GM23338 (cell line): ENCODE measurements around the gene AMPD3. TPM values are rescaled to one million over a fixed set of nuclear protein-coding genes. Genes with fewer than 3 reads are reported as not detected.

ENCODE experiments used
- ATAC-seq: fragments of 200-7000 bp; cut with Tn5 transposase; 3 replicates; pipeline ENCODE4 v1.9.1; 2020
- DNase-seq: peaks from one replicate; pipeline ENCODE4 v3.0.0-alpha.2; 2015; ENCODE audit warnings: low spot score
- H2AFZ ChIP-seq: fragments of 200-600 bp; sonication (generic); 2 replicates; pipeline ENCODE4 v1.8.0; 2016; ENCODE audit warnings: antibody characterized with exemption, mild to moderate bottlenecking, moderate library complexity
- H3F3A ChIP-seq: fragments of 200-600 bp; sonication (generic); replicated peaks from 2 replicates; pipeline ENCODE4 v1.8.0; 2017; ENCODE audit warnings: antibody characterized with exemption, mixed run types, low read depth
- H3K27ac ChIP-seq: fragments of 200-600 bp; sonication (generic); 2 replicates; pipeline ENCODE4 v1.6.1; 2016; ENCODE audit warnings: low read depth
- H3K27me3 ChIP-seq: fragments of 200-600 bp; sonication (generic); 2 replicates; pipeline ENCODE4 v1.8.0; 2016; ENCODE audit warnings: mild to moderate bottlenecking, mixed run types, moderate library complexity; ENCODE audit not compliant: insufficient read depth
- H3K36me3 ChIP-seq: fragments of 200-600 bp; sonication (generic); 2 replicates; pipeline ENCODE4 v1.8.0; 2016; ENCODE audit warnings: mild to moderate bottlenecking; ENCODE audit not compliant: insufficient read depth
- H3K4me1 ChIP-seq: fragments of 200-600 bp; sonication (generic); 2 replicates; pipeline ENCODE4 v1.8.0; 2016; ENCODE audit warnings: mild to moderate bottlenecking, moderate library complexity; ENCODE audit not compliant: insufficient read depth
- H3K4me2 ChIP-seq: fragments of 200-600 bp; sonication (generic); 2 replicates; pipeline ENCODE4 v1.7.1; 2017; ENCODE audit warnings: mixed run types
- H3K4me3 ChIP-seq: fragments of 200-600 bp; sonication (generic); 2 replicates; pipeline ENCODE4 v1.6.1; 2016; ENCODE audit warnings: mixed run types
- H3K79me2 ChIP-seq: fragments of 200-600 bp; sonication (generic); replicated peaks from 2 replicates; pipeline ENCODE4 v1.8.0; 2017; ENCODE audit warnings: mild to moderate bottlenecking; ENCODE audit not compliant: insufficient read depth
- H3K9me2 ChIP-seq: fragments of 200-600 bp; sonication (generic); 2 replicates; pipeline ENCODE4 v1.8.0; 2017; ENCODE audit not compliant: insufficient read depth
- H4K20me1 ChIP-seq: fragments of 200-600 bp; sonication (generic); replicated peaks from 2 replicates; pipeline ENCODE4 v1.8.0; 2017; ENCODE audit warnings: mild to moderate bottlenecking; ENCODE audit not compliant: insufficient read depth
- H3K27ac Mint-ChIP-seq: 2 replicates; pipeline ENCODE4 v1.8.0; 2020; ENCODE audit warnings: inconsistent platforms, mild to moderate bottlenecking, moderate library complexity, mixed read lengths
- H3K27me3 Mint-ChIP-seq: 3 replicates; pipeline ENCODE4 v1.8.0; 2022; ENCODE audit warnings: low read depth, mild to moderate bottlenecking, moderate library complexity, mixed read lengths, inconsistent platforms; ENCODE audit not compliant: insufficient read depth, poor library complexity
- H3K36me3 Mint-ChIP-seq: 3 replicates; pipeline ENCODE4 v1.8.0; 2021; ENCODE audit warnings: low read depth, mild to moderate bottlenecking, inconsistent platforms, moderate library complexity, mixed read lengths
- H3K4me1 Mint-ChIP-seq: 3 replicates; pipeline ENCODE4 v1.8.0; 2020; ENCODE audit warnings: mild to moderate bottlenecking, inconsistent platforms, mixed read lengths
- H3K4me3 Mint-ChIP-seq: 3 replicates; pipeline ENCODE4 v1.8.0; 2021; ENCODE audit warnings: moderate library complexity, mild to moderate bottlenecking, inconsistent platforms, mixed read lengths
- H3K9me3 Mint-ChIP-seq: 3 replicates; pipeline ENCODE4 v1.8.0; 2020; ENCODE audit warnings: moderate library complexity, mild to moderate bottlenecking, inconsistent platforms, mixed read lengths
- CREB1 ChIP-seq: fragments of 250-450 bp; sonication (Bioruptor Pico); IDR thresholded peaks from 2 replicates; pipeline ENCODE4 v1.5.0; 2020; ENCODE audit warnings: low read depth, mild to moderate bottlenecking, moderate library complexity
- CTCF ChIP-seq, 2 experiments: fragments of 200-600 bp in 1 of 2; sonication (generic) in 1 of 2; conservative IDR thresholded peaks; 2 replicates each; pipeline versions ENCODE4 v1.5.1 to v1.6.1; 2016 to 2017; ENCODE audit warnings: antibody characterized with exemption in 2 of 2, low read depth in 2 of 2, mild to moderate bottlenecking in 2 of 2, moderate library complexity in 1 of 2
- ETS1 ChIP-seq: IDR thresholded peaks from 2 replicates; pipeline ENCODE4 v1.6.1; 2016; ENCODE audit warnings: antibody characterized with exemption
- EZH2 ChIP-seq: fragments of 200-600 bp; sonication (generic); IDR thresholded peaks from one replicate; pipeline ENCODE4 v1.8.0; 2017; ENCODE audit warnings: antibody characterized with exemption, mild to moderate bottlenecking, low read depth; ENCODE audit not compliant: unreplicated experiment
- EZH2phosphoT487 ChIP-seq: fragments of 200-600 bp; sonication (generic); IDR thresholded peaks from one replicate; pipeline ENCODE4 v1.8.1; 2018; ENCODE audit warnings: antibody characterized with exemption; ENCODE audit not compliant: unreplicated experiment
- JUNB ChIP-seq: IDR thresholded peaks from one replicate; pipeline ENCODE4 v1.6.1; 2016; ENCODE audit warnings: antibody characterized with exemption; ENCODE audit not compliant: unreplicated experiment
- NANOG ChIP-seq: IDR thresholded peaks from 2 replicates; pipeline ENCODE4 v1.6.1; 2016; ENCODE audit warnings: antibody characterized with exemption, borderline replicate concordance
- POLR2AphosphoS5 ChIP-seq: IDR thresholded peaks from 2 replicates; pipeline ENCODE4 v1.6.1; 2016; ENCODE audit warnings: antibody characterized with exemption, low read depth
- STAT1 ChIP-seq: IDR thresholded peaks from one replicate; pipeline ENCODE4 v1.6.1; 2016; ENCODE audit warnings: antibody characterized with exemption; ENCODE audit not compliant: unreplicated experiment
- ZNF114 ChIP-seq: fragments of 250-450 bp; sonication (Bioruptor Pico); IDR thresholded peaks from 2 replicates; pipeline ENCODE4 v1.5.0; 2020; ENCODE audit warnings: mild to moderate bottlenecking, moderate library complexity
- ZNF331 ChIP-seq: fragments of 250-450 bp; sonication (Bioruptor Pico); IDR thresholded peaks from 2 replicates; pipeline ENCODE4 v1.5.0; 2020; ENCODE audit warnings: low read depth, mild to moderate bottlenecking, moderate library complexity
- ZNF462 ChIP-seq: fragments of 250-450 bp; sonication (Bioruptor Pico); IDR thresholded peaks from 2 replicates; pipeline ENCODE4 v1.5.0; 2020; ENCODE audit warnings: mild to moderate bottlenecking, moderate library complexity
- polyA plus RNA-seq: library from polyadenylated mRNA; unstranded; fragments of >200 nt; fragmentation: Nextera tagmentation; extraction: Ambion mirVana; gene quantifications from 2 replicates; pipeline ENCODE4 v1.2.1, GENCODE V29; 2016
- total RNA-seq: library from RNA; depleted of rRNA; stranded (reverse); fragments of >200 nt; shearing (Covaris generic); gene quantifications from 2 replicates; pipeline ENCODE4 v1.2.3, GENCODE V29; 2014
- TF ChIP-seq, protein P1 (sequence below): IDR thresholded peaks from one replicate; pipeline ENCODE4 v1.6.1; 2018; ENCODE audit warnings: antibody characterized with exemption; ENCODE audit not compliant: unreplicated experiment

The AMPD3 gene
- total and polyA plus RNA-seq, 2 experiments from 2014 or later, result 1.6 to 2.1 TPM

GRCh38 chr11:10504490-10504889, 49.4 kb downstream of the AMPD3 start:
- Mint-ChIP-seq H3K36me3 (peaks cover 11% of the 10 kb centered on the region; the same call in 2 of the 3 replicates), H3K4me1 (peaks cover 9% of the 10 kb centered on the region; the same call in 2 of the 3 replicates), H3K4me3 (no peak overlapping the region), H3K27ac (no peak overlapping the region), H3K27me3 (peaks cover 5% of the 10 kb centered on the region), H3K9me3 (no peaks in the 10 kb centered on the region)
- TF ChIP-seq STAT1, result no peak
- TF ChIP-seq POLR2AphosphoS5, result no peak
- TF ChIP-seq, protein P1, sequence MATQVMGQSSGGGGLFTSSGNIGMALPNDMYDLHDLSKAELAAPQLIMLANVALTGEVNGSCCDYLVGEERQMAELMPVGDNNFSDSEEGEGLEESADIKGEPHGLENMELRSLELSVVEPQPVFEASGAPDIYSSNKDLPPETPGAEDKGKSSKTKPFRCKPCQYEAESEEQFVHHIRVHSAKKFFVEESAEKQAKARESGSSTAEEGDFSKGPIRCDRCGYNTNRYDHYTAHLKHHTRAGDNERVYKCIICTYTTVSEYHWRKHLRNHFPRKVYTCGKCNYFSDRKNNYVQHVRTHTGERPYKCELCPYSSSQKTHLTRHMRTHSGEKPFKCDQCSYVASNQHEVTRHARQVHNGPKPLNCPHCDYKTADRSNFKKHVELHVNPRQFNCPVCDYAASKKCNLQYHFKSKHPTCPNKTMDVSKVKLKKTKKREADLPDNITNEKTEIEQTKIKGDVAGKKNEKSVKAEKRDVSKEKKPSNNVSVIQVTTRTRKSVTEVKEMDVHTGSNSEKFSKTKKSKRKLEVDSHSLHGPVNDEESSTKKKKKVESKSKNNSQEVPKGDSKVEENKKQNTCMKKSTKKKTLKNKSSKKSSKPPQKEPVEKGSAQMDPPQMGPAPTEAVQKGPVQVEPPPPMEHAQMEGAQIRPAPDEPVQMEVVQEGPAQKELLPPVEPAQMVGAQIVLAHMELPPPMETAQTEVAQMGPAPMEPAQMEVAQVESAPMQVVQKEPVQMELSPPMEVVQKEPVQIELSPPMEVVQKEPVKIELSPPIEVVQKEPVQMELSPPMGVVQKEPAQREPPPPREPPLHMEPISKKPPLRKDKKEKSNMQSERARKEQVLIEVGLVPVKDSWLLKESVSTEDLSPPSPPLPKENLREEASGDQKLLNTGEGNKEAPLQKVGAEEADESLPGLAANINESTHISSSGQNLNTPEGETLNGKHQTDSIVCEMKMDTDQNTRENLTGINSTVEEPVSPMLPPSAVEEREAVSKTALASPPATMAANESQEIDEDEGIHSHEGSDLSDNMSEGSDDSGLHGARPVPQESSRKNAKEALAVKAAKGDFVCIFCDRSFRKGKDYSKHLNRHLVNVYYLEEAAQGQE, result no peak
- TF ChIP-seq EZH2, result no peak
- no peak for TF ChIP-seq NANOG
- no peak for TF ChIP-seq JUNB
- no peak for TF ChIP-seq ZNF331 (CRISPR knock-in tag)
- TF ChIP-seq ETS1, result no peak
- no peak for TF ChIP-seq EZH2phosphoT487
- no peak for TF ChIP-seq ZNF462 (CRISPR knock-in tag)
- no peak for TF ChIP-seq ZNF114 (CRISPR knock-in tag)
- TF ChIP-seq CTCF (conservative IDR thresholded peaks at IDR 0.05; ENCODE audit: low read depth in 2 of 2), result no peak
- TF ChIP-seq CREB1 (CRISPR knock-in tag), result no peak
- Histone ChIP-seq H3K4me1 (no peaks in the 10 kb centered on the region), H3K4me3 (no peak overlapping the region), H4K20me1 (no peaks in the 10 kb centered on the region), H3F3A (no peaks in the 10 kb centered on the region), H3K4me2 (no peak overlapping the region), H2AFZ (no peak overlapping the region), H3K36me3 (no peaks in the 10 kb centered on the region), H3K79me2 (no peaks in the 10 kb centered on the region), H3K27ac (no peak overlapping the region), H3K9me2 (0 out of 2 replicates have a peak, but pooled peaks cover 3% of the 10 kb centered on the region), H3K27me3 (no peaks in the 10 kb centered on the region)
- DNase-seq (no peak), ATAC-seq (no peak)
